Bladder microvascular endothelial cell (primary cell): ENCODE results near the gene ELF5. TPM values are rescaled to one million over a fixed set of nuclear protein-coding genes. Genes with fewer than 3 reads are reported as not detected.

Experiments
- total RNA-seq: library from RNA; depleted of rRNA; stranded (reverse); fragments of >200 nt; gene quantifications from 2 replicates; pipeline ENCODE4 v1.2.3, GENCODE V29; 2014

The ELF5 gene
- not detected in 2 replicates for total RNA-seq

GRCh38 chr11:34513682-34514449 is at the start of gene ELF5:
TSS of gene ELF5 (minus strand) at chr11:34513794. CDS start at chr11:34505749, 8,045 bp downstream.

GRCh38 chr11:34438529-34439507 is 74.8 kb downstream of the ELF5 start, which contains the start of gene CAT:
TSS of gene CAT (plus strand) at chr11:34438934. CDS start at chr11:34439014, 80 bp downstream.

Other genes starting within 250 kb of the ELF5 start
- 0.49 and 0.57 TPM in 2 replicates for gene ABTB2, start 155.8 kb downstream of the ELF5 start, total RNA-seq
- 40.3 and 69.5 TPM in 2 replicates for gene CAT, start 74.9 kb downstream of the ELF5 start, total RNA-seq
- not detected in 2 replicates for gene EHF, start 107.3 kb upstream of the ELF5 start, total RNA-seq